ENCODE measurements around the gene S100A4.
"Not testable (repeated sequence)": the region's sequence is repeated elsewhere in the genome, so short reads cannot be mapped to it uniquely, and the experiment has no call there.

S100A4 gene

DNA sequence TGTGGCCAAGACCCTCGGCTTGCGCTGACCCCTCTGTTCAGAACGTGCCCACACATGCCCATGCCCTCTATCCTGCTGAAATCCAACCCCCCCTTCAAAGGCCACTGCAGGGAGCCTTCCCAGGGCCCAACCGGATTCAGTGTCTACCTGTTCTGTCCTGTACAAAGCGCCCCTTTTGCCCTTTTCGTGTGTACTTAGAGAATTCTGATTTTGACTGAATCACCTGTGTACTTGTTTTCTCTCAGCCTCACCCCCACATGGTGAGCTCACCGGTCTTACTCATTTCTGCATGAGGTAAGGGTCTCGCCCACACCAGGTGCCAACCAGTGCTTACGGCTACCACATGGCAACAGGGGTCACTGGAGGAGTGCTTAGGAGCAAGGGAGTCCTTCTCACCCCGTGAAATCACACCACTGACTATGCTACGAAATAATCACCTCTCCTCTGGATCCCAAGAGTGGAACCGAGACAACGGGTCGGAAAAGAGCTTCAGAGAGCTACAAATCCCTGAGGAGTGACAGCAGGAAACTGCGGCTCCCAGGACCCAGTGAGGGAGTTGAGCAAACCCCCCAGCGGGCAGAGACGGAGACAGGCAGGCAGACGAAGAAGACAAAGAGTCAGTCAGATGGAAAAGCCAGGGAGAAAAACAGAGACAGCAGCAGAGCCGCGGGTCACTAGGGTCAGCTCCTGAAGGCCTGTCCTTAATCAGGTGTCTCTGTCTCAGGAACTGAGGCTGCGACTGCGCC, 22.2 kb upstream of the S100A4 start:
- DNase-seq (ENCODE audit: low spot score), result no peak

GRCh38 chr1:153566414-153567371, 21.1 kb upstream of the S100A4 start:
- DNase-seq (ENCODE audit: low spot score), result peak; percentile 100

DNA sequence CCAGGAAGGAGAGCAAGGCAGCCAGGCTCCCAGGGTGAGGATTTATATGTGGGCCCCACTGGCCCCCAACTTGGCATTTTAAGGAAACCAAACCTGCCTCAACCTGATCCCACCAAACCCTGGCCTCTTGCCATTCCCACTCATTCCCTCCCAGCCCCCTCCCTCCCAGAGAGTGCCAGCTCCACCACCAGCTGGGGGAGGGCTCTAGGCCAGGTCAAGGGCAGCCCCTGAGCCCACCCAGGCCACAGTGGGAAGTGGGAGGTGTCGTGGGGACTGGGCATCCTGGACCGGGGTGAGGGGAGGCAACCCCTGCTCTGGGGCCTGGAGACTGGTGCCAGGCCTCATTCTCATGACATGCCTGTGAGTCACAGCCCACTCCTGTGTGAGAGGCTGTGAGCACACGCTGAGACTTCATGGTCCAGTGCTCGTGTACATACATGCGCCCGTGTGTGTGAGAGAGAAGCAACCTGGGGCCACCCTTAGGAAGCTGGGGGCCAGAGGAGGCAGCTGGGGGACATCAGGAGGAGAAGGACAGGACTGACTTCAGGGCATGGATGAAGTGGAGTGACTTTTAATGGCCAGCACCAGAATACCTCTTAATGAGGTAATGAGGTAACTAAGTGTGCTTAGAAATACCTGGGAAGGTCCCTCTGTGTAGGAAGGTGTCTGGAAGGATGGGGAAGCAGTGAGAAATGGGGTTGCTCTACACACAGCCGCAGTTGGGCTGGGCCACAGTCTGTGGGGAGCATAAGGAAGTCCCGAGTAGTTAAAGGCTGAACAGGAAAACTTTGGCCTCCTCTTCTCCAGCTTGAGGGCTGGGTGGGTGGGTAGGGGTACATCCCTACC, 20.1 kb upstream of the S100A4 start, which contains the start of gene S100A2:
Gene S100A2 (minus strand): TSS at position 316 of the 846 bp plus-strand sequence. CDS start 1,967 bp downstream, outside the sequence.
- DNase-seq (ENCODE audit: low spot score), result peak; percentile 92

GRCh38 chr1:153563991-153564390, 18.4 kb upstream of the S100A4 start:
- no peak for DNase-seq (ENCODE audit: low spot score)

DNA sequence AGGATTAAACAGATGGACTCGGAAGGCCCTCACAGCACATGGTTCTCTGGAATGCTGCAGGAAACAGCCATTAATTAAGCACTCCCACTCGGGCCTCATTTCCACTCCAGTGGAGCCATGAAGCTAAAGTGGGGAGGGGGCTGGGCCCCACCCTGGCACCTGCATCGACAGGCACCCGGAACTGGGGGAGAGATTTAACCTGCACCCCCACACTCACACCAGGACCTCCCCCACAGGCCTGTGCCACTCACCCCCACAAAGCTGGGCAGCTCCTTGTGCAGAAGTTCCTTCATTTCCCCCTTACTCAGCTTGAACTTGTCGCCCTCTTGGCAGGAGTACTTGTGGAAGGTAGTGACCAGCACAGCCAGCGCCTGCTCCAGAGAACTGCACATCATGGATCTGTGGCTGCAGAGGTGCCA, 17.9 kb upstream of the S100A4 start:
- no peak for DNase-seq (ENCODE audit: low spot score)

- not testable (repeated sequence) for DNase-seq (ENCODE audit: low spot score)
These were observed 16.4 kb upstream of the S100A4 start for GRCh38 chr1:153562021-153562420.

- no peak for DNase-seq (ENCODE audit: low spot score)
These were observed 15.9 kb upstream of the S100A4 start for GRCh38 chr1:153561466-153561985.

DNA sequence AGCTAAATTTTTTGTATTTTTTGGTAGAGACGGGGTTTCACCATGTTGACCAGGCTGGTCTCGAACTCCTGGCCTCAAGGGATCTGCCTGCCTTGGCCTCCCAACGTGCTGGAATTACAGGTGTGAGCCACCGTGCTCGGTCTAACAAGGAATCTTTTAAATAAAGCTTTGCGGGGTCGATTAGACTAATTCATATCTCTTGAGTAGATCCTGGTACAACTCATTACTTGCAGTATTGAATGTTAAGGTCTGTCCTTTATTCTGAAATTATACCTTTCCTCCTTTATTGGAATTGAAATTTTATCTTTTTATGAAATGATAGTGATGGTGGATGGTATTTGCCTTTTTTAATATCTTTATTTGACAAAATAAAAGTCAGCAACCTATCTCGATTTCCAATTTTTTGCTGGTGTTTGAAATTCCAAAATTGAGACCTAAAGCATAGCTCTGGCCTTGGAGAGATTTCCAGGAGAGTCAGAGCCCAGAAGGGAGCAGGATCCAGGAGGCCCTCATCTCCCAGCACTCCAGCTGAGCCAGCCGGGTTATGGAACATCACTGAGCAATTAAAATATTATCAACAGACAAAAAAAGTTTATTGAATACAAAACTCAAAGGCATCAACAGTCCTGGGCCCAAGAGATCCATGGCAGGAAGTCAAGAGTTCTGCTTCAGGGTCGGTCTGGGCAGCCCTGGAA, 15.3 kb upstream of the S100A4 start:
- no peak for DNase-seq (ENCODE audit: low spot score)

GRCh38 chr1:153560241-153560640, 14.6 kb upstream of the S100A4 start:
- DNase-seq (ENCODE audit: low spot score), result no peak

DNA sequence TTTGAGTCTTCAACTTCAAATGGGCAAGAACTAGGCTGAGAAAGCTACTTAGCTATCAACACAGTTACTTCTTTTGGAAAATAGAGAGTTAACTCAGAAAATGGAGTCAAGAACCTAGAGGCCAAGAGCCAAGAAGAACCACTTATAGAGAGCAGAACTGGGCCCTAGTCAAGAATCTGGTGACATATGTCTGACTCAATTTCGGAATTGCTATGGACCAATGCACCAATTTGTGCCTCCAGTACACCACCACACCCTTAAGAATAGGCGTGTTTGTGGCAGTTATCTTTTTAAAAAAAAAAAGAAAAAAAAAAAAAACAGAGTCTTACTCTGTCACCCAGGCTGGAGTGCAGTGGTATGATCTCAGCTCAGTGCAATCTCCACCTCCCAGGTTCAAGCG, 12.3 kb upstream of the S100A4 start:
- no peak for DNase-seq (ENCODE audit: low spot score)

GRCh38 chr1:153556348-153556747, 10.7 kb upstream of the S100A4 start:
- DNase-seq (ENCODE audit: low spot score), result no peak

DNA sequence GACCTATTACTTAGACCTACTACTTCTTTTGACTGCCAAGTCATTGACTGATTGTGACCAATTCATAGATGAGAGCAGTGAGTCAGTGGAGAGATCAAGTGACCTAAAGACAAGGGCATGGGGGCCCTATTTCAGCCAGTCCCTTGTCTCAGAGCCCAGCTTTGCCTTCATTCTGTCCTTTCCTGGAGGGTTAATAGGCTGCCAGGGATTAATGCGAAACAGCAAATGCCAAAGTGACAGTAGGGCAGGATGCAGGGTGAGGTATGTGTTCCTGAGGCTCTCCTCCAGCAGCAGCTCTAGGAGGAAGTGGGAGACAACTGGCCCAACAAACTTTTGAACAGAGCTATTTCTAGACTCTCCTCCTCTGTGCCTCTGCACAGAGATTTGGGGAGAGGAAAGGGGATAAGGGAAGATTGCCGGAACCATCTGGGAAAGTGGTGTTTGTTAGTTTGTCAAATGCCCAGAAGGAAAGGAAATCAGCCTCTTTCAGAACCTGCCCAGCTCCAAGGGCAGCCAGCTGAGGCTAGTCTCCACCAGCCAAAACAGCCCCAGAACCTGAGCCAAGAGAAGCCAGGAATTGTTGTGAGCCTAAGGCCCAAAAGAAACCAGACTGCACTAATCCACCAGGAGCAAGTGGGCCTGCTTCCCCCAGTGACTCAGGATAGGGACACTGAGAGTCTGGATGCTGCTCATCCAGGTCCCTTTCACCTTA, 8.4 kb upstream of the S100A4 start:
- no peak for DNase-seq (ENCODE audit: low spot score)

DNA sequence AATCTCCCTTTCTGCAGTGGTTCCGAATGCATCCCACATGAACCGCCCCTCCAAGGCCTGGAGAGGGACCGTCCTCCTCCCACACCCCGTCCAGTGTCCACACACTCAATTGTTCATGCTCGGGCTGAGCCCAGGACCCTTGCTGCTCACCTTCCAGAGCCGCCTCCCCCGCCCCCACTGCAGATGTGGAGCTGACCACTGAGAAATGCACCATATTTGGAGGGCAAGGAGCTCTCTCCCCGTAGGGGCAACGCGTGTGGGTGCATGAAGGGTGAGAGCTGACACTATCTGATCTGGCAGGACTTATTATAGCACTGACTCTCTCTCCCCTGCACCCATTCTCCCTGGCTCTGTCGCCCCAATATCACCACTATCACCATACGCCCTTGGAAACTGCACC, 7.5 kb upstream of the S100A4 start:
- no peak for DNase-seq (ENCODE audit: low spot score)

DNA sequence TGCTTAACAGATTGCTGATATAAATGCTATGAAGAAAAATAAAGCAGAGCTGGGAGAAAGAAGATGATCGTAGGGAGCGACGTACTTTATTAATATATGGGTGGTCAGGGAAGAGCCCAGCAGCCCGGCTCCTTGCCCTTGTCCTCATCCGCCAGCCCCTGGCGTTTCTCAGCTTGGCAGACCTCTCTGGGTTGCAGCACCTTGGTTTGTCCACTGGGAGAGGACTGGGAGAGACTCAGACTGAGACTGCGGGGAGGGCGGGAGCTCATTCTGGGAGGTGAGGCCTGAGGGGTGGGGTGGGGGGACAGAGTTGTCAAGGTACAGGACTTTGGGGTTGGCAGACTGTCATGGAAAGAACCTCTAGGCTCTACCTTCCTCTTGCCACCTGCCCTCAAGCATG, 6.7 kb upstream of the S100A4 start:
- no peak for DNase-seq (ENCODE audit: low spot score)

DNA sequence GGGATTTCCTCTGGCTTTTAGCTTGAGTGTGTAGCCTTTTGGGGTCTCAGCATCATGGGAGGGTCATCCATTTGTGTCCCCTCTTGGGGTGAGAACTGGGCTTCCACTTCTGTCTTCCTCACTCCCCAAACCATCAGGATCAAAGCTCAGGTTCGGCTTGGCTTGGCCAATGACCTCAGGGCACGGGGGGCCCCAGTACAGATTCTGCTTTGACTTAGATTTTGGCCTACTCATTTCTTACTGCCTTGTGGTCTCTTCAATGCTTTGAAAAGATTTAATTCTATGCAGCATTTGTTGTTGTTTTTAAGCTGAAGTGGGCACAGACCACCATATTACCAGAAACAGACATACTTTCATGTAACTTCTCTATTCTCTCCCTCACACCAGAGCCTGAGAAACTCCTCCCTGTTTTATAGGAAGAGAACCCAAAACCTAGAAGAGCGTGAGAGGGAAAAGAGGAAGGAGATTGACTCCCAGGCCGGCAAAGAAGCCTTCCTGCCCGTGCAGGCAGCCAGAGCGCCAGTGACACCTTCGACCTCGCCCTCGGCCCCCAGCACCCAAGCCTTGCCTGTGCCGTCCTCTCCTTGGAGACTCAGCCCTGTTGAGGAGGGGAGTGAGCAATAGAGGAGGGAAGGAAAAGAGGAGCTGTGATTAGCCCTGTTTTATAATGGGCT, 5.4 kb upstream of the S100A4 start:
- DNase-seq (ENCODE audit: low spot score), result no peak

DNA sequence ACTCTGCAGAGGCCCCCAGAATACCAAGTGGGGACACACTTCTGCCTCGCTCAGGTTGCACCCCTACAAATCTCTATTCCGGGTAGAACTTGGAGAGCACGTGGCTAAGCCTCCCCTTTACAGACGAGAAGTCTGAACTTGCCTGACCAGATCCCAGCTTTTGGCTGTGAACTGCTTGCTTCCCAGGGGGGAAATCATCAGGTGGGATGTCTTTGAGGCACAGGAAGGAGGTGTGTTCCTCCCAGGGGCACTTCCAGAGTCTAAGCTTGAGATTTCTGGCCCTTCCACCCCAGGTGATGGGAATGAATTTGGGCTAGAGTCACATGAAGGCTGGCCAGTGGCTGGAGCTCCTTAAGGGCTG, 4.8 kb upstream of the S100A4 start:
- no peak for DNase-seq (ENCODE audit: low spot score)

DNA sequence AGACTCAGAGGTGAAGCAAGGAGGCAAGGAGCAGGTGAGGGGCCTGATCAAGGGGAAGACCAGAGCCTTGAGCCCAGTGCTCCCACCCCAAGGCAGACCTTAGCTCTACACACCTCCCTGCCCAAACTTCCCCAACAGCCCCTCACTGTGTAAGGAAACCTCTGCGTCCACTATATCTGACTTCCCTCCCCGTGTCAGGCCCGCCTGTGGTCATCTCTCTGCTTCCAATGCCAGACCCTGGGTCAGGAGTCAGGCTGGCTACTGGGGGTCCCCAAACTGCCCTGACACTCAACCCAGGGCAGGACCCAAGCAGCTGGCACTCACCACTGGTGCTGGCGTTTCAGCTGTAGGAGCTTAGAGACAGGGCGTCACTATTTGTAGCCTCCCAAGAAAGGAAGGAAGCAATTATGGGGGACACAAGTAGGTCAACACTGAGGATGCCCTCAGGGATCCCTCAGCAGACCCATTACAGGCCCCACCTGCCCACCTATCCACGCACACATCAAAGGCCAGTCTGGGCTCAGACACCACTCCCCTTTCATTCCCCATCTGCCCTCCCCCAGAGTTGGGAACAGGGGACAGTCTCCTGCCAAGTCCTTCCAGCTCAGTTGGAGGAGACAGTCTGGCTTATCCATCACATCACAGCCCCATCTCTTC, 4.3 kb upstream of the S100A4 start:
- no peak for DNase-seq (ENCODE audit: low spot score)

DNA sequence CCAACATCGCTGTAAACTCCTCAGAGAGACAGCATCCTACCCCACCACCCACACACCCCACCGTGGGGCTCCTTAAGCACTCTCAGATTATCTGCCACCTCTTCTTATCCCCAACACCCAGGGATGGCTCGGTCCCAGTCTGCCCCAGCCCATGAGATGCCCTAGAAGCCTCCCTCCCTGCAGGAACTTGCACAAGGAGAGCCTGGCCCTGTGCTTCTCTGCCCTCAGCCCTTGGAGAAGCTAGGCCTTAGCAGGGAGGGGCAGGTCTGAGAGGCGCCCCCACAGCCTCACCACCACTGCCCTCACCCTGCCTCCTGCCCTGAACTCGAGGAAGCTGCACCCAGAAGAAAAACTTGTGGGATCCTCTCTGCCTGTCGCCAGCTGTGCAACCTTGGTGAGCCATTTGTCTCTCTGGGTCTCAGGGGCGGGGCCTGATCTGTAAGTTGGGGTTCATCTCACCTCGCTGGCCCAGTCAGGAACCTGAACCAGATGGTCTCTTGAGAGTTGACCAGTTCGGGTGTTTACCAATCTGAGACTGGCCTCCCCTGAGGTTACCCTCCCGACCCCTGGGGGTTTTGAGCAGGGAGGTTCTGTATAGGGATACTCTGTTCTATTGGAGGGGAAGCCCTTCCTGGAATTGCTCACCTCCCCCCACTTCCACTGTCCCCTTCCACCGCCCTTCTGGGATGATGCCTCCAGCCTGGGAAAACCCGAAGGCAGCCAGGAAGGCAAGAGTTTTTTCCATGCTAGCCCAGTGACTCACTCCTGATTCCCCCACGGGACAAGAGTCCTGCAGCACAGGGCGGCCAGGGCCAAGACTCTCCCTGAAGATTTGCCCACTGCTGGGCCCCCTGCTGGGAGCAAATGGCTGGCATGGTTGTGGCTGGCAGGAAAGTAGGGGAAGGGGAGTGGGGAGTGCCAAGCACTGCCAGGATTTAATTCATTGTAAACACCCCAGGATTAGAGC, 3.4 kb upstream of the S100A4 start, which contains the start of gene S100A3:
Gene S100A3 (minus strand): TSS at position 537 of the 967 bp plus-strand sequence. CDS start 773 bp downstream, outside the sequence.
- DNase-seq (ENCODE audit: low spot score), result peak; percentile 96

Data from hepatic stellate cell (primary cell).